Liver (tissue), 9 donors: ENCODE results near the gene CDC42BPA. TPM values are rescaled to one million over a fixed set of nuclear protein-coding genes. Genes with fewer than 3 reads are reported as not detected.

Experiments used
- DNase-seq: peaks from one replicate; pipeline ENCODE4 v3.0.0-alpha.2; 2017; ENCODE audit warnings: low spot score
- H3K27ac ChIP-seq, 2 donors: one replicate each; pipeline ENCODE4 v1.7.0; 2013; ENCODE audit warnings: inconsistent platforms in 2 of 2, low read length in 2 of 2, control low read depth in 1 of 2, low read depth in 1 of 2, mild to moderate bottlenecking in 1 of 2
- H3K27me3 ChIP-seq, 4 donors: one replicate each; pipeline versions ENCODE4 v1.6.1 to v1.7.0; 2013; ENCODE audit warnings: low read length in 3 of 4, inconsistent platforms in 1 of 4, mild to moderate bottlenecking in 1 of 4, moderate library complexity in 1 of 4; ENCODE audit not compliant: control insufficient read depth in 4 of 4, insufficient read depth in 4 of 4
- H3K36me3 ChIP-seq, 4 donors: one replicate each; pipeline versions ENCODE4 v1.6.1 to v1.7.0; 2013; ENCODE audit warnings: low read length in 3 of 4, mild to moderate bottlenecking in 3 of 4, low read depth in 1 of 4, moderate library complexity in 1 of 4; ENCODE audit not compliant: control insufficient read depth in 4 of 4, insufficient read depth in 3 of 4
- H3K4me1 ChIP-seq, 4 donors: one replicate each; pipeline versions ENCODE4 v1.6.1 to v1.7.0; 2013; ENCODE audit warnings: low read length in 3 of 4, mild to moderate bottlenecking in 3 of 4, moderate library complexity in 1 of 4; ENCODE audit not compliant: control insufficient read depth in 4 of 4, insufficient read depth in 4 of 4
- H3K4me3 ChIP-seq, 3 donors: one replicate each; pipeline versions ENCODE4 v1.6.1 to v1.7.0; 2013; ENCODE audit warnings: low read length in 3 of 3, control low read depth in 1 of 3, low read depth in 1 of 3, mild to moderate bottlenecking in 1 of 3
- H3K9ac ChIP-seq, 2 donors: one replicate each; pipeline ENCODE4 v1.7.0; 2013; ENCODE audit warnings: low read length in 2 of 2, mild to moderate bottlenecking in 2 of 2, moderate library complexity in 2 of 2, control low read depth in 1 of 2, low read depth in 1 of 2
- H3K9me3 ChIP-seq, 4 donors: one replicate each; pipeline versions ENCODE4 v1.6.1 to v1.7.0; 2013; ENCODE audit warnings: low read length in 3 of 4; ENCODE audit not compliant: control insufficient read depth in 4 of 4
- ATF3 ChIP-seq: IDR thresholded peaks from 2 replicates; pipeline ENCODE4 v1.6.1; 2016; ENCODE audit warnings: antibody characterized with exemption
- EGR1 ChIP-seq, 2 donors: IDR thresholded peaks; 2 replicates each; pipeline ENCODE4 v1.6.1; 2016 to 2018; ENCODE audit warnings: antibody characterized with exemption in 2 of 2, low read depth in 2 of 2
- FOXA1 ChIP-seq: IDR thresholded peaks from 2 replicates; pipeline ENCODE4 v1.6.1; 2016; ENCODE audit warnings: antibody characterized with exemption
- FOXA2 ChIP-seq: IDR thresholded peaks from 2 replicates; pipeline ENCODE4 v1.6.1; 2016; ENCODE audit warnings: antibody characterized with exemption
- GABPA ChIP-seq, 2 donors: IDR thresholded peaks in 1 of 2; conservative IDR thresholded peaks in 1 of 2; 2 replicates each; pipeline ENCODE4 v1.6.1; 2016; ENCODE audit warnings: antibody characterized with exemption in 2 of 2, mild to moderate bottlenecking in 1 of 2, moderate library complexity in 1 of 2
- HNF4A ChIP-seq, 2 donors: conservative IDR thresholded peaks; 2 replicates each; pipeline ENCODE4 v1.6.1; 2016; ENCODE audit warnings: antibody characterized with exemption in 2 of 2, mild to moderate bottlenecking in 2 of 2
- HNF4G ChIP-seq: IDR thresholded peaks from 2 replicates; pipeline ENCODE4 v1.6.1; 2016; ENCODE audit warnings: antibody characterized with exemption
- JUND ChIP-seq, 2 donors: IDR thresholded peaks; 2 replicates each; pipeline ENCODE4 v1.6.1; 2016; ENCODE audit warnings: antibody characterized with exemption in 2 of 2
- MAX ChIP-seq: IDR thresholded peaks from 2 replicates; pipeline ENCODE4 v1.6.1; 2016; ENCODE audit warnings: antibody characterized with exemption
- NR2F2 ChIP-seq: IDR thresholded peaks from 2 replicates; pipeline ENCODE4 v1.6.1; 2016; ENCODE audit warnings: antibody characterized with exemption
- RAD21 ChIP-seq, 2 donors: IDR thresholded peaks; 2 replicates each; pipeline ENCODE4 v1.6.1; 2016; ENCODE audit warnings: antibody characterized with exemption in 2 of 2, mild to moderate bottlenecking in 2 of 2
- RXRA ChIP-seq, 2 donors: IDR thresholded peaks; 2 replicates each; pipeline ENCODE4 v1.6.1; 2017 to 2018; ENCODE audit warnings: antibody characterized with exemption in 2 of 2, mild to moderate bottlenecking in 1 of 2
- SP1 ChIP-seq: IDR thresholded peaks from 2 replicates; pipeline ENCODE4 v1.6.1; 2018; ENCODE audit warnings: antibody characterized with exemption, mild to moderate bottlenecking
- TAF1 ChIP-seq: conservative IDR thresholded peaks from 2 replicates; pipeline ENCODE4 v1.6.1; 2016; ENCODE audit warnings: antibody characterized with exemption, mild to moderate bottlenecking
- YY1 ChIP-seq: IDR thresholded peaks from 2 replicates; pipeline ENCODE4 v1.6.1; 2016; ENCODE audit warnings: antibody characterized with exemption, mild to moderate bottlenecking
- ZBTB33 ChIP-seq: IDR thresholded peaks from 2 replicates; pipeline ENCODE4 v1.6.1; 2016; ENCODE audit warnings: antibody characterized with exemption
- WGBS: extraction: QIAGEN DNeasy Blood & Tissue Kit; methylation state at CpG from one replicate; pipeline ENCODE4 v1.1.7; 2013; 5-methylcytosine and 5-hydroxymethylcytosine counted together
- polyA plus RNA-seq, 2 donors: library from polyadenylated mRNA; stranded (reverse) in 1 of 2; unstranded in 1 of 2; fragments of 200-250 nt in 1 of 2; fragments of >200 nt in 1 of 2; fragmentation: Nextera tagmentation in 1 of 2; extraction: Ambion mirVana in 1 of 2; gene quantifications; one replicate each; pipeline versions ENCODE4 v1.2.1 to v1.2.3, GENCODE V29; 2013 to 2015
- total RNA-seq, 2 donors: library from RNA; depleted of rRNA; stranded (reverse); fragments of >200 nt; gene quantifications; one replicate each; pipeline ENCODE4 v1.2.3, GENCODE V29; 2014
- TF ChIP-seq, protein P1 (sequence below): IDR thresholded peaks from 2 replicates; pipeline ENCODE4 v1.6.1; 2016; ENCODE audit warnings: antibody characterized with exemption, mild to moderate bottlenecking
- TF ChIP-seq, protein P2 (sequence below): fragments of 150-350 bp; IDR thresholded peaks from 2 replicates; pipeline ENCODE4 v1.5.1; 2017; ENCODE audit warnings: improper control_type of control experiment, low read depth, low read length; ENCODE audit not compliant: missing input control
- donor health status: healthy.
- donor health status: healthy.
- donor health status: healthy.
- donor health status: healthy.
- donor health status: healthy.

Gene CDC42BPA
- total and polyA plus RNA-seq, 4 donors: 5.8 to 39.9 (median 24.3) TPM

DNA sequence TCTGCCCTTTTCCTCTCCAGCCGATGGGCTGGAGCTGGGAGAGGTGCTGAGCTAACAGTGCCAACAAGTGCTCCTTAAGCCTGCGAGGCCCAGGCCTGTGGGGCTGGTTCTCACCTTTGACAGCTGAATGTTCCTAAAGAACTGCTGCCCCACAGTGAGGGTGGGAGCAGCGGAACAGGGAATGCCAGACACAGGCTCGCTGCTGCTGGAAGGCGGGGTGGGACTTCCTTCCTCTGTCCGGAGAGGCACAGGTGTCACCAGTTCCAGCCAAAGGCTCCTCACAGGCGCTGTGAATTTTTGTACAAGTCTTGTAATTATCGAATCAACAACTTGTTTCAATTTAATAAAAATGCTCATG, 331.1 kb downstream of the CDC42BPA start:
- WGBS: 81% methylated on average over 8 of the region's 8 CpGs
- Histone ChIP-seq H3K36me3 (peaks cover 14 to 51% (median 22%) of the 10 kb centered on the region in 4 donors), H3K9me3 (no peaks in the 10 kb centered on the region), H3K9ac (no peak overlapping the region), H3K4me1 (peaks cover 6 to 9% (median 7%) of the 10 kb centered on the region in 4 donors), H3K27ac (no peak overlapping the region), H3K4me3 (no peak overlapping the region), H3K27me3 (no peaks in the 10 kb centered on the region)
- DNase-seq: no peak
- TF ChIP-seq MAX (no peak), RXRA (IDR thresholded peaks at IDR 0.05) (no peak), RAD21 (IDR thresholded peaks at IDR 0.05) (no peak), NR2F2 (no peak), FOXA2 (no peak), JUND (IDR thresholded peaks at IDR 0.05) (no peak), ATF3 (no peak), SP1 (no peak), HNF4A (conservative IDR thresholded peaks at IDR 0.05) (no peak), ZBTB33 (no peak), GABPA (IDR thresholded peaks at IDR 0.05 in 1 of 2, conservative IDR thresholded peaks at IDR 0.05 in 1 of 2) (no peak), FOXA1 (no peak)
- TF ChIP-seq, protein P1, sequence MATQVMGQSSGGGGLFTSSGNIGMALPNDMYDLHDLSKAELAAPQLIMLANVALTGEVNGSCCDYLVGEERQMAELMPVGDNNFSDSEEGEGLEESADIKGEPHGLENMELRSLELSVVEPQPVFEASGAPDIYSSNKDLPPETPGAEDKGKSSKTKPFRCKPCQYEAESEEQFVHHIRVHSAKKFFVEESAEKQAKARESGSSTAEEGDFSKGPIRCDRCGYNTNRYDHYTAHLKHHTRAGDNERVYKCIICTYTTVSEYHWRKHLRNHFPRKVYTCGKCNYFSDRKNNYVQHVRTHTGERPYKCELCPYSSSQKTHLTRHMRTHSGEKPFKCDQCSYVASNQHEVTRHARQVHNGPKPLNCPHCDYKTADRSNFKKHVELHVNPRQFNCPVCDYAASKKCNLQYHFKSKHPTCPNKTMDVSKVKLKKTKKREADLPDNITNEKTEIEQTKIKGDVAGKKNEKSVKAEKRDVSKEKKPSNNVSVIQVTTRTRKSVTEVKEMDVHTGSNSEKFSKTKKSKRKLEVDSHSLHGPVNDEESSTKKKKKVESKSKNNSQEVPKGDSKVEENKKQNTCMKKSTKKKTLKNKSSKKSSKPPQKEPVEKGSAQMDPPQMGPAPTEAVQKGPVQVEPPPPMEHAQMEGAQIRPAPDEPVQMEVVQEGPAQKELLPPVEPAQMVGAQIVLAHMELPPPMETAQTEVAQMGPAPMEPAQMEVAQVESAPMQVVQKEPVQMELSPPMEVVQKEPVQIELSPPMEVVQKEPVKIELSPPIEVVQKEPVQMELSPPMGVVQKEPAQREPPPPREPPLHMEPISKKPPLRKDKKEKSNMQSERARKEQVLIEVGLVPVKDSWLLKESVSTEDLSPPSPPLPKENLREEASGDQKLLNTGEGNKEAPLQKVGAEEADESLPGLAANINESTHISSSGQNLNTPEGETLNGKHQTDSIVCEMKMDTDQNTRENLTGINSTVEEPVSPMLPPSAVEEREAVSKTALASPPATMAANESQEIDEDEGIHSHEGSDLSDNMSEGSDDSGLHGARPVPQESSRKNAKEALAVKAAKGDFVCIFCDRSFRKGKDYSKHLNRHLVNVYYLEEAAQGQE: no peak
- TF ChIP-seq, protein P2, sequence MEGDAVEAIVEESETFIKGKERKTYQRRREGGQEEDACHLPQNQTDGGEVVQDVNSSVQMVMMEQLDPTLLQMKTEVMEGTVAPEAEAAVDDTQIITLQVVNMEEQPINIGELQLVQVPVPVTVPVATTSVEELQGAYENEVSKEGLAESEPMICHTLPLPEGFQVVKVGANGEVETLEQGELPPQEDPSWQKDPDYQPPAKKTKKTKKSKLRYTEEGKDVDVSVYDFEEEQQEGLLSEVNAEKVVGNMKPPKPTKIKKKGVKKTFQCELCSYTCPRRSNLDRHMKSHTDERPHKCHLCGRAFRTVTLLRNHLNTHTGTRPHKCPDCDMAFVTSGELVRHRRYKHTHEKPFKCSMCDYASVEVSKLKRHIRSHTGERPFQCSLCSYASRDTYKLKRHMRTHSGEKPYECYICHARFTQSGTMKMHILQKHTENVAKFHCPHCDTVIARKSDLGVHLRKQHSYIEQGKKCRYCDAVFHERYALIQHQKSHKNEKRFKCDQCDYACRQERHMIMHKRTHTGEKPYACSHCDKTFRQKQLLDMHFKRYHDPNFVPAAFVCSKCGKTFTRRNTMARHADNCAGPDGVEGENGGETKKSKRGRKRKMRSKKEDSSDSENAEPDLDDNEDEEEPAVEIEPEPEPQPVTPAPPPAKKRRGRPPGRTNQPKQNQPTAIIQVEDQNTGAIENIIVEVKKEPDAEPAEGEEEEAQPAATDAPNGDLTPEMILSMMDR: no peak

GRCh38 chr1:226986496-226987178, 331.7 kb downstream of the CDC42BPA start:
- no peak overlapping the region for H3K9ac ChIP-seq
- TF ChIP-seq TAF1 (no peak), EGR1 (IDR thresholded peaks at IDR 0.05; ENCODE audit: low read depth in 2 of 2) (no peak), HNF4G (no peak), ATF3 (no peak), RXRA (IDR thresholded peaks at IDR 0.05) (no peak), FOXA1 (no peak), YY1 (no peak)
- TF ChIP-seq, protein P1: no peak
- 92% methylated on average over 21 of the region's 21 CpGs for WGBS
- H3K4me1 ChIP-seq: peaks cover 6 to 9% (median 7%) of the 10 kb centered on the region in 4 donors
- no peaks in the 10 kb centered on the region for H3K9me3 ChIP-seq
- H3K4me3 ChIP-seq: no peak overlapping the region
- no peak for DNase-seq
- peaks cover 14 to 56% (median 25%) of the 10 kb centered on the region in 4 donors for H3K36me3 ChIP-seq
- H3K27ac ChIP-seq: no peak overlapping the region
- no peaks in the 10 kb centered on the region for H3K27me3 ChIP-seq
